Smooth muscle cell (in vitro differentiated cells): ENCODE data around the gene ACO2. TPM values are rescaled to one million over a fixed set of nuclear protein-coding genes. Genes with fewer than 3 reads are reported as not detected.
"Not testable (repeated sequence)": the region's sequence is repeated elsewhere in the genome, so short reads cannot be mapped to it uniquely, and the experiment has no call there.

Experiments used
- DNase-seq: peaks from one replicate; lab custom pipeline; 2025; ENCODE audit not compliant: unreplicated experiment; lab: John Stamatoyannopoulos, UW
- H2AFZ ChIP-seq: fragments of 200-600 bp; sonication (generic); 2 replicates; pipeline ENCODE4 v1.6.0; 2016; ENCODE audit warnings: antibody characterized with exemption, low read depth, mild to moderate bottlenecking
- H3F3A ChIP-seq: fragments of 200-600 bp; sonication (generic); 2 replicates; pipeline ENCODE4 v1.6.0; 2017; ENCODE audit warnings: antibody characterized with exemption, low read depth
- H3K27ac ChIP-seq: fragments of 200-600 bp; sonication (generic); 2 replicates; pipeline ENCODE4 v1.5.1; 2016; ENCODE audit warnings: low read depth, mild to moderate bottlenecking
- H3K27me3 ChIP-seq: fragments of 200-600 bp; sonication (generic); 2 replicates; pipeline ENCODE4 v1.6.1; 2016; ENCODE audit warnings: low read depth, mild to moderate bottlenecking
- H3K36me3 ChIP-seq: fragments of 200-600 bp; sonication (generic); 2 replicates; pipeline ENCODE4 v1.5.1; 2016; ENCODE audit warnings: low read depth
- H3K4me1 ChIP-seq: fragments of 200-600 bp; sonication (generic); 2 replicates; pipeline ENCODE4 v1.5.1; 2016; ENCODE audit warnings: low read depth
- H3K4me2 ChIP-seq: fragments of 200-600 bp; sonication (generic); 2 replicates; pipeline ENCODE4 v1.6.0; 2016; ENCODE audit warnings: mild to moderate bottlenecking
- H3K4me3 ChIP-seq: fragments of 200-600 bp; sonication (generic); 2 replicates; pipeline ENCODE4 v1.5.1; 2016; ENCODE audit warnings: mild to moderate bottlenecking
- H3K79me2 ChIP-seq: fragments of 200-600 bp; sonication (generic); 2 replicates; pipeline ENCODE4 v1.6.0; 2016; ENCODE audit warnings: low read depth, mild to moderate bottlenecking
- H3K9ac ChIP-seq: fragments of 200-600 bp; sonication (generic); 2 replicates; pipeline ENCODE4 v1.6.0; 2016; ENCODE audit warnings: low read depth
- H3K9me3 ChIP-seq: fragments of 200-600 bp; sonication (generic); replicated peaks from 2 replicates; pipeline ENCODE4 v1.5.1; 2016; ENCODE audit warnings: low read depth
- H4K20me1 ChIP-seq: fragments of 200-600 bp; sonication (generic); 2 replicates; pipeline ENCODE4 v1.6.0; 2016; ENCODE audit warnings: low read depth
- CTCF ChIP-seq: fragments of 200-600 bp; sonication (generic); IDR thresholded peaks from 2 replicates; pipeline ENCODE4 v1.5.1; 2017; ENCODE audit warnings: borderline replicate concordance, mild to moderate bottlenecking, antibody characterized with exemption; ENCODE audit not compliant: insufficient read depth, poor library complexity, severe bottlenecking
- whole genome bisulfite sequencing: methylation state at CpG from one replicate; pipeline ENCODE4 v1.1.7; 2016; ENCODE audit warnings: low lambda C conversion rate; 5-methylcytosine and 5-hydroxymethylcytosine counted together
- polyA plus RNA-seq: library from polyadenylated mRNA; unstranded; fragments of >200 nt; fragmentation: Nextera tagmentation; extraction: Ambion mirVana; gene quantifications from 2 replicates; pipeline ENCODE4 v1.2.1, GENCODE V29; 2016
- total RNA-seq: library from RNA; depleted of rRNA; stranded (reverse); fragments of >200 nt; gene quantifications from 2 replicates; pipeline ENCODE4 v1.2.3, GENCODE V29; 2014

Gene ACO2
- total and polyA plus RNA-seq, 2 experiments from 2014 or later = 33.0 to 72.1 TPM

- 5% methylated on average over 17 of the region's 28 CpGs for WGBS
- Histone ChIP-seq H2AFZ (peak overlapping the region; percentile 59), H4K20me1 (peaks cover 19% of the 10 kb centered on the region), H3K4me1 (peaks cover 4% of the 10 kb centered on the region), H3K27ac (peak overlapping the region; percentile 97), H3K27me3 (no peaks in the 10 kb centered on the region), H3K9ac (peak overlapping the region; percentile 94), H3F3A (peaks cover 5% of the 10 kb centered on the region), H3K9me3 (no peaks in the 10 kb centered on the region), H3K36me3 (no peaks in the 10 kb centered on the region), H3K4me2 (peak overlapping the region; percentile 86), H3K79me2 (peaks cover 28% of the 10 kb centered on the region), H3K4me3 (peak overlapping the region; percentile 89)
- no peak for TF ChIP-seq CTCF
- DNase-seq = peak; percentile 83
Measured at GRCh38 chr22:41448189-41448808, 20.6 kb upstream of the ACO2 start.

GRCh38 chr22:41458161-41458728 lies 10.7 kb upstream of the ACO2 start:
- H4K20me1 ChIP-seq = no peaks in the 10 kb centered on the region
- H3K4me2 ChIP-seq = no peak overlapping the region
- H3K9me3 ChIP-seq = no peaks in the 10 kb centered on the region
- no peak overlapping the region for H3K27ac ChIP-seq
- WGBS = 97% methylated on average over 7 of the region's 7 CpGs
- peaks cover 3% of the 10 kb centered on the region for H3K36me3 ChIP-seq
- no peak overlapping the region for H2AFZ ChIP-seq
- no peak overlapping the region for H3K9ac ChIP-seq
- DNase-seq = no peak
- no peaks in the 10 kb centered on the region for H3K27me3 ChIP-seq
- no peaks in the 10 kb centered on the region for H3F3A ChIP-seq
- H3K4me1 ChIP-seq = no peaks in the 10 kb centered on the region
- H3K4me3 ChIP-seq = no peak overlapping the region
- TF ChIP-seq CTCF = no peak
- no peaks in the 10 kb centered on the region for H3K79me2 ChIP-seq

GRCh38 chr22:41459431-41459830 lies 9.5 kb upstream of the ACO2 start:
- TF ChIP-seq CTCF = no peak
- H3K79me2 ChIP-seq = peaks cover 4% of the 10 kb centered on the region
- H3K27ac ChIP-seq = no peak overlapping the region
- H3F3A ChIP-seq = no peaks in the 10 kb centered on the region
- no peak overlapping the region for H3K4me2 ChIP-seq
- H3K27me3 ChIP-seq = no peaks in the 10 kb centered on the region
- no peak overlapping the region for H3K9ac ChIP-seq
- H3K36me3 ChIP-seq = peaks cover 8% of the 10 kb centered on the region
- H3K4me1 ChIP-seq = no peaks in the 10 kb centered on the region
- H2AFZ ChIP-seq = no peak overlapping the region
- no peak for DNase-seq
- H3K9me3 ChIP-seq = no peaks in the 10 kb centered on the region
- 95% methylated on average over 1 of the region's 1 CpG for WGBS
- no peak overlapping the region for H3K4me3 ChIP-seq
- H4K20me1 ChIP-seq = no peaks in the 10 kb centered on the region

GRCh38 chr22:41460071-41460470 lies 8.8 kb upstream of the ACO2 start:
- H3K4me3 ChIP-seq, H3K9me3 ChIP-seq, H3K4me1 ChIP-seq, H3K79me2 ChIP-seq, H3K27me3 ChIP-seq, H3K27ac ChIP-seq, H3K9ac ChIP-seq, H3K4me2 ChIP-seq, H3F3A ChIP-seq, H2AFZ ChIP-seq, DNase-seq, H4K20me1 ChIP-seq: not testable (repeated sequence)
- 97% methylated on average over 5 of the region's 5 CpGs for WGBS
- H3K36me3 ChIP-seq = peaks cover 14% of the 10 kb centered on the region
